HG03558 (cell line): ENCODE results near the gene ZNF287.

ENCODE experiments used
- ATAC-seq: cut with Tn5 transposase; IDR thresholded peaks from one replicate; pipeline ENCODE4 v1.9.1; 2021; ENCODE audit warnings: moderate number of reproducible peaks; ENCODE audit not compliant: unreplicated experiment; ENCODE audit errors: extremely low read depth

Gene ZNF287

DNA sequence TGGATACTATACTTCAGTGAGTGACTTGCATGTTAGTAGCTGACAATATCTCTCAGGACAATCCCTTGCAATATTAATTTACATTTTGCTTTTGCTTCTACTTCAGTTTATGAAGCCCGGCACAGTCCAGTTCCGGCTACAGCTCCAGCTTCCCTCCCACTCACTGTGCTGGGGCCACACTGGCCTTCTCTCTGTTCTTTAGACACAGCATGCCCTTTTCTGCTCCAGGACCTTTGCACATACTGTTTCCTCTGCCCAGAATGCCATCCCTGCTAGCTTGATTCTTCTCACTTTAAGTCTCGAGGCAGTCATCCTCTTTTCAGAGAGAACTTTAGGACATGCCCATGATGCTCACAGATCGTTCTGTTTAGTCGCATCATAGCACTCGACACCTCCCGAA, 51.5 kb downstream of the ZNF287 start:
- no peak for ATAC-seq

- ATAC-seq, result no peak
Observed at GRCh38 chr17:16516594-16517051, 52.4 kb downstream of the ZNF287 start.

GRCh38 chr17:16515933-16516332, 53.1 kb downstream of the ZNF287 start:
- ATAC-seq, result no peak

DNA sequence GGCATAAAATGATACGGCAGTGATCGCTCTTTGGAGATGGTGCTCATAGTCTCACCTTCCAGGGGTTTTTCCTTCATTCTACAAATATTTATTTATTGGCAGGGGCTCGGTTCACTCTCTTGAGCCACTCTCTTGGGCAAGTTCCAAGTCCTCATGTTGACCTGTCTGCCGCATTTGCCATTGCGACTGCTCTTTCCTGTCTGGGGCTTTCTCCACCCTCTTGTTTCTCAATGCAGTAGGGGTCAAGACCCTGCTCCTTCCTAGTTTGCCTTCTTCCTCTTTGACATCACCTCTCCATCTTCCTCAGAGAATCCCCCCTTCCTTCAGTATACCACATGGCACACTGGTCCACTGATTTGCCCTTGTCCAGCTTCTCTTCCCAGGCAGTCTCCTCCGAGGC, 55.1 kb downstream of the ZNF287 start:
- no peak for ATAC-seq

- ATAC-seq, result no peak
Observed at GRCh38 chr17:16512011-16512410, 57.0 kb downstream of the ZNF287 start.

GRCh38 chr17:16511593-16511992, 57.4 kb downstream of the ZNF287 start:
- no peak for ATAC-seq

DNA sequence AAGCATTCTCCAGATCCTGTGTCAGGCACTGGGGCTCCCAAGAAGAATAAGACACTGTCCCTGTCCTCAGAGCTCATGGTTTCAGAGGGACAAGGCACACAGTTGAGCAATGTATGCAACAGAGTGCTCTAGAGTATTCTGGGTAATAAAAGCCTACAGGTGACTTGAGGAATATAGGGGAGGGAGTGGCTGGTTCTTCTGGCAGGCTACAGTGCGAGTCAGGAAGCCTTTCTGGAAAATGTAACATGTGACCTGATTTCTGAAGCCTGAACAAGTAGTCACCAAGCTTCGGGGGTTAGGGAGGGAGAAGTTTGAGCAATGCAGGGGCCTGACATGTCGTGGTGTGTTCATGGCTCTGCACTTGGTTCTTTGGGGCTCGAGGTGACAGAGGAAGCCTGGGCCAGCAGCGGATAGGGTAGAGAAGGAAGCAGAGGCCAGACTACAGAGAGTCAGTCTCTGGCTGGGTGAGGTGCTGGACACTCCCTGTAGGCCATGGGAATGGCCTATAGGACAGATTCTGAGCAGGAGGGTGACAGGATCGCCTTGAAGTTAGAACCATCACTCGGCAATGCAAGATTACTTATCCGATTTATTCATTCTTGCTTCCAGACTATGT, 61.0 kb downstream of the ZNF287 start:
- no peak for ATAC-seq

DNA sequence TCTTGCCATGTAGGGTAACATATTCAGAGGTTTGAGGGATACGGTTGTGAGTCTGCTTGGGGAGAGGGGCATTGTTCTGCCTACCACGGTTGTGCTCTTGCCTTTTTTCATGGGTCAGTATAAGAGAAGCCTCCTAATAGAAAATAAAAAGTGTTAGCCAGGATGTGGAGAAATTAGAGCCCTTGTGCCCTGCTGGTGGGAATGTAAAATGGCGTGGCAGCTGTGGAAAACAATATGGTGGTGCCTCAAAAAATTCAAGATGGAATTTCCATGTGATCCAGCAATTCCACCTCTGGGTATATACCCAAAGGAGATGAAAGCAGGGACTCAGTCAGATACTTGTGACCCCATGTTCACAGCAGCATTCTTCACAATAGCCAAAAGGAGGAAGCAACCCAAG, 62.8 kb downstream of the ZNF287 start:
- ATAC-seq, result no peak

- no peak for ATAC-seq
Observed at GRCh38 chr17:16504984-16505383, 64.0 kb downstream of the ZNF287 start.
